ENCODE measurements around the gene PDGFC.
"Not testable (repeated sequence)": the region's sequence is repeated elsewhere in the genome, so short reads cannot be mapped to it uniquely, and the experiment has no call there.

PDGFC gene

GRCh38 chr4:156909010-156909409, 62.6 kb downstream of the PDGFC start:
- in situ Hi-C loops (cut with MboI; ENCODE audit: low sequenced_read_pairs) = no loop called here

GRCh38 chr4:156906325-156906724, 65.3 kb downstream of the PDGFC start:
- in situ Hi-C loops (cut with MboI; ENCODE audit: low sequenced_read_pairs) = no loop called here

- in situ Hi-C loops (cut with MboI; ENCODE audit: low sequenced_read_pairs) = no loop called here
These were observed 69.7 kb downstream of the PDGFC start for GRCh38 chr4:156901871-156902270.

- in situ Hi-C loops (cut with MboI; ENCODE audit: low sequenced_read_pairs) = no loop called here
These were observed 73.1 kb downstream of the PDGFC start for GRCh38 chr4:156898373-156899117.

GRCh38 chr4:156896527-156896926, 75.1 kb downstream of the PDGFC start:
- in situ Hi-C loops (cut with MboI; ENCODE audit: low sequenced_read_pairs) = no loop called here

- in situ Hi-C loops (cut with MboI; ENCODE audit: low sequenced_read_pairs) = no loop called here
These were observed 77.4 kb downstream of the PDGFC start for GRCh38 chr4:156894234-156894633.

- in situ Hi-C loops (cut with MboI; ENCODE audit: low sequenced_read_pairs) = no loop called here
These were observed 78.8 kb downstream of the PDGFC start for GRCh38 chr4:156892805-156893204.

- in situ Hi-C loops (cut with MboI; ENCODE audit: low sequenced_read_pairs) = no loop called here
These were observed 81.7 kb downstream of the PDGFC start for GRCh38 chr4:156889616-156890594.

- in situ Hi-C loops (cut with MboI; ENCODE audit: low sequenced_read_pairs) = no loop called here
These were observed 82.8 kb downstream of the PDGFC start for GRCh38 chr4:156888762-156889161.

GRCh38 chr4:156886481-156886880, 85.1 kb downstream of the PDGFC start:
- in situ Hi-C loops (cut with MboI; ENCODE audit: low sequenced_read_pairs) = no loop called here

- in situ Hi-C loops (cut with MboI; ENCODE audit: low sequenced_read_pairs) = no loop called here
These were observed 86.2 kb downstream of the PDGFC start for GRCh38 chr4:156885374-156885773.

GRCh38 chr4:156884183-156884582, 87.4 kb downstream of the PDGFC start:
- in situ Hi-C loops (cut with MboI; ENCODE audit: low sequenced_read_pairs) = no loop called here

GRCh38 chr4:156875704-156876103, 95.9 kb downstream of the PDGFC start:
- in situ Hi-C loops (cut with MboI; ENCODE audit: low sequenced_read_pairs) = no loop called here

- in situ Hi-C loops (cut with MboI; ENCODE audit: low sequenced_read_pairs) = no loop called here
These were observed 96.5 kb downstream of the PDGFC start for GRCh38 chr4:156875055-156875454.

- in situ Hi-C loops (cut with MboI; ENCODE audit: low sequenced_read_pairs) = no loop called here
These were observed 97.8 kb downstream of the PDGFC start for GRCh38 chr4:156873799-156874198.

GRCh38 chr4:156870861-156871260, 100.7 kb downstream of the PDGFC start:
- in situ Hi-C loops (cut with MboI; ENCODE audit: low sequenced_read_pairs) = no loop called here

- in situ Hi-C loops (cut with MboI; ENCODE audit: low sequenced_read_pairs) = no loop called here
These were observed 101.5 kb downstream of the PDGFC start for GRCh38 chr4:156870131-156870530.

- in situ Hi-C loops (cut with MboI; ENCODE audit: low sequenced_read_pairs) = not testable (repeated sequence)
These were observed 105.5 kb downstream of the PDGFC start for GRCh38 chr4:156866088-156866487.

GRCh38 chr4:156865451-156865850, 106.1 kb downstream of the PDGFC start:
- in situ Hi-C loops (cut with MboI; ENCODE audit: low sequenced_read_pairs) = no loop called here

- in situ Hi-C loops (cut with MboI; ENCODE audit: low sequenced_read_pairs) = no loop called here
These were observed 113.5 kb downstream of the PDGFC start for GRCh38 chr4:156858071-156858470.

- in situ Hi-C loops (cut with MboI; ENCODE audit: low sequenced_read_pairs) = no loop called here
These were observed 132.8 kb downstream of the PDGFC start for GRCh38 chr4:156838761-156839160.

Measured in HL-60/S4 treated with retinoic acid at 250 ng/mL for 4 days and 3 days (cell line).